ENCODE measurements around the gene PLPPR1. TPM values are rescaled to one million over a fixed set of nuclear protein-coding genes. Genes with fewer than 3 reads are reported as not detected.
"Not testable (repeated sequence)": the region's sequence is repeated elsewhere in the genome, so short reads cannot be mapped to it uniquely, and the experiment has no call there.

The PLPPR1 gene
- total and polyA plus RNA-seq, 7 experiments from 2014 or later: not detected

DNA sequence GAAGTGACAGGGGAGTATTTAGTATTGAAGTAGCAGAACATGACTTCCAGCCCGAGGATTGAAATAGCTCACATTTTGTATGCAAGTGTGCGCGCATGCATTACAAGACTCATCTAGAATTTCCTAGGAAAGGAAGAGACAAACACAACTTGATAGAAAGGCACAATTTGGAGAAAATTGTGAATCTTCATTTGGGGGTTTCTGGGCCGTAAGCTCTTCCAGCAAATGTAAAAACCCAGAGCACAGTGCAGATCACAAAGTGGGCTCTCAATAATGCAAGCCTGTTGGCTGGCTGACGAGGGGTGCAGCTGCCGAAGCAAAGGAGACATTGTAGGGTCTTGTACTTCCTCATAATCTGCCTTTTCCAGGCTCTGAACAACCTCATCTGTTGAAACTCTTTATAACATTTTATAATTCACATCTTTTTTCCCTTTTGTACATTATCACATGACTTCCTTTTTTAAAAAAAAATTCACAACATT lies 247.3 kb downstream of the PLPPR1 start:
- no peak for DNase-seq
- ChIA-PET CTCF (no interaction called here), POLR2A (no interaction called here)
- Histone ChIP-seq H3K4me3 (ENCODE audit: low read length) (no peak overlapping the region), H3K27me3 (ENCODE audit: control insufficient read depth in 2 of 2, insufficient read depth in 2 of 2, low read length in 2 of 2) (no peaks in the 10 kb centered on the region), H3K27ac (ENCODE audit: low read depth, low read length) (no peak overlapping the region), H3K4me1 (ENCODE audit: control insufficient read depth in 2 of 2, insufficient read depth in 2 of 2, low read length in 2 of 2) (no peaks in the 10 kb centered on the region), H3K36me3 (ENCODE audit: control insufficient read depth in 2 of 3, insufficient read depth in 3 of 3, low read length in 3 of 3) (peaks cover 0 to 4% (median 0%) of the 10 kb centered on the region in 3 experiments), H3K9me3 (ENCODE audit: control insufficient read depth in 2 of 3, low read length in 3 of 3) (no peaks in the 10 kb centered on the region)
- H3K9me3 Mint-ChIP-seq: peaks cover 0 to 5% (median 0%) of the 10 kb centered on the region in 11 donors
- H3K36me3 Mint-ChIP-seq: no peaks in the 10 kb centered on the region
- H3K27me3 Mint-ChIP-seq: peaks cover 0 to 51% (median 38%) of the 10 kb centered on the region in 5 donors
- no peak overlapping the region for H3K4me3 Mint-ChIP-seq
- intact Hi-C loops (cut with micrococcal nuclease): no loop called here
- ATAC-seq: no peak
- no peaks in the 10 kb centered on the region for H3K4me1 Mint-ChIP-seq
- no peak overlapping the region for H3K27ac Mint-ChIP-seq

DNA sequence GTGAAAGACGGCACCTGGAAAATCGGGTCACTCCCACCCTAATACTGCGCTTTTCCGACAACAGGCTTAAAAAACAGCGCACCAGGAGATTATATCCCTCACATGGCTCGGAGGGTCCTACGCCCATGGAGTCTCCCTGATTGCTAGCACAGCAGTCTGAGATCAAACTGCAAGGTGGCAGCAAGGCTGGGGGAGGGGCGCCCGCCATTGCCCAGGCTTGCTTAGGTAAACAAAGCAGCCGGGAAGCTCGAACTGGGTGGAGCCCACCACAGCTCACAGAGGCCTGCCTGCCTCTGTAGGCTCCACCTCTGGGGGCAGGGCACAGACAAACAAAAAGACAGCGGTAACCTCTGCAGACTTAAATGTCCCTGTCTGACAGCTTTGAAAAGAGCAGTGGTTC lies 262.5 kb downstream of the PLPPR1 start:
- DNase-seq; CTCF ChIA-PET; H3K4me3 Mint-ChIP-seq; POLR2A ChIA-PET; ATAC-seq; H3K27ac ChIP-seq (ENCODE audit: low read depth, low read length); H3K27me3 ChIP-seq (ENCODE audit: control insufficient read depth in 2 of 2, insufficient read depth in 2 of 2, low read length in 2 of 2); H3K4me3 ChIP-seq (ENCODE audit: low read length); H3K36me3 ChIP-seq (ENCODE audit: control insufficient read depth in 2 of 3, insufficient read depth in 3 of 3, low read length in 3 of 3); H3K36me3 Mint-ChIP-seq; H3K9me3 Mint-ChIP-seq; H3K9me3 ChIP-seq (ENCODE audit: control insufficient read depth in 2 of 3, low read length in 3 of 3); H3K27ac Mint-ChIP-seq; H3K4me1 Mint-ChIP-seq; H3K4me1 ChIP-seq (ENCODE audit: control insufficient read depth in 2 of 2, insufficient read depth in 2 of 2, low read length in 2 of 2); intact Hi-C loops (cut with micrococcal nuclease): not testable (repeated sequence)
- H3K27me3 Mint-ChIP-seq: peaks cover 0 to 15% (median 11%) of the 10 kb centered on the region in 5 donors

DNA sequence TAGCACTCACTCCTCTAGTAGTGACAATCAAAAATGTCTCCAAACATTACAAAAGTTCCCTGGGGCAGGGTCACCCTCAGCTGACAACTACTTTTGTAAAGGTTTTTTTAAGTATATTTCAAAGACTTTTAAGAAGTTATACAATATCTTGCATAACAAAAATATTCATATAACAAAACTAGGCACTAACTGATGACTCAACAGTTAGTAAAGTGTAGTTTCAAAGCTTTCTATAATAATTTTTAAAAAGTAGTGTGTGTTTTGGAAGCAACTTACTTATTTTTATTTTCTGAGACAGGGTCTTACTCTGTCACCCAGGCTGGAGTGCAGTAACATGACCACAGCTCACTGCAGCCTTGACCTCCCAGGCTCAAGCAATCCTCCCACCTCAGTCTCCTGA lies 271.4 kb downstream of the PLPPR1 start:
- ChIA-PET CTCF (no interaction called here), POLR2A (no interaction called here)
- Histone ChIP-seq H3K9me3 (ENCODE audit: control insufficient read depth in 2 of 3, low read length in 3 of 3) (no peaks in the 10 kb centered on the region), H3K36me3 (ENCODE audit: control insufficient read depth in 2 of 3, insufficient read depth in 3 of 3, low read length in 3 of 3) (no peaks in the 10 kb centered on the region), H3K27me3 (ENCODE audit: control insufficient read depth in 2 of 2, insufficient read depth in 2 of 2, low read length in 2 of 2) (no peaks in the 10 kb centered on the region), H3K4me1 (ENCODE audit: control insufficient read depth in 2 of 2, insufficient read depth in 2 of 2, low read length in 2 of 2) (no peaks in the 10 kb centered on the region), H3K4me3 (ENCODE audit: low read length) (no peak overlapping the region), H3K27ac (ENCODE audit: low read depth, low read length) (no peak overlapping the region)
- Mint-ChIP-seq H3K9me3 (no peaks in the 10 kb centered on the region), H3K27ac (no peak overlapping the region), H3K27me3 (peaks cover 0 to 14% (median 8%) of the 10 kb centered on the region in 5 donors), H3K4me3 (no peak overlapping the region), H3K36me3 (no peaks in the 10 kb centered on the region), H3K4me1 (no peaks in the 10 kb centered on the region)
- DNase-seq: no peak
- intact Hi-C loops (cut with micrococcal nuclease): no loop called here
- no peak for ATAC-seq

DNA sequence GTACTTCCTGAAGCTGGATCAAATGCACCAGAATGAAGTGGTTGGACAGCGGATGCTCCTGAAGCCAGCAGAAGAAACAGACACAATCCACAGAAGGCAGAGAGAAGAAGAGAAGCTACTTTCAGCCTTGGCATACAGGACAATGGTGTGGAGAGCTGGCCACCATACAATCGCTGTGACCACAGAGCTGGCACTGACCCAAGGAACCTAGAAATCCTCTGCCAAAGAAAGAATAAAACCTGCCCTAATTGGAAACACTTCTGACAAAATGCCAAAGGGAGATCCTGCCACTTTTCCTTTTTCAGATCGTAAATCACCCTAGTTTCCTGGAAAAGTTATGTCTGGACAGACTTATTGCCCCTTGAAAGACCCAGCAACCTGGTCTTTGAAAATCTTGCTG lies 278.5 kb downstream of the PLPPR1 start:
- H3K27me3 Mint-ChIP-seq: peaks cover 0 to 26% (median 19%) of the 10 kb centered on the region in 5 donors
- H3K9me3 Mint-ChIP-seq: no peaks in the 10 kb centered on the region
- H3K9me3 ChIP-seq (ENCODE audit: control insufficient read depth in 2 of 3, low read length in 3 of 3): no peaks in the 10 kb centered on the region
- no peak overlapping the region for H3K27ac ChIP-seq (ENCODE audit: low read depth, low read length)
- H3K36me3 ChIP-seq (ENCODE audit: control insufficient read depth in 2 of 3, insufficient read depth in 3 of 3, low read length in 3 of 3): no peaks in the 10 kb centered on the region
- no peaks in the 10 kb centered on the region for H3K4me1 Mint-ChIP-seq
- H3K27ac Mint-ChIP-seq: no peak overlapping the region
- no peak for ATAC-seq
- no peak overlapping the region for H3K4me3 Mint-ChIP-seq
- H3K4me3 ChIP-seq (ENCODE audit: low read length): no peak overlapping the region
- no peaks in the 10 kb centered on the region for H3K27me3 ChIP-seq (ENCODE audit: control insufficient read depth in 2 of 2, insufficient read depth in 2 of 2, low read length in 2 of 2)
- ChIA-PET POLR2A (no interaction called here), CTCF (no interaction called here)
- no peaks in the 10 kb centered on the region for H3K36me3 Mint-ChIP-seq
- H3K4me1 ChIP-seq (ENCODE audit: control insufficient read depth in 2 of 2, insufficient read depth in 2 of 2, low read length in 2 of 2): no peaks in the 10 kb centered on the region
- DNase-seq: no peak
- intact Hi-C loops (cut with micrococcal nuclease): no loop called here

DNA sequence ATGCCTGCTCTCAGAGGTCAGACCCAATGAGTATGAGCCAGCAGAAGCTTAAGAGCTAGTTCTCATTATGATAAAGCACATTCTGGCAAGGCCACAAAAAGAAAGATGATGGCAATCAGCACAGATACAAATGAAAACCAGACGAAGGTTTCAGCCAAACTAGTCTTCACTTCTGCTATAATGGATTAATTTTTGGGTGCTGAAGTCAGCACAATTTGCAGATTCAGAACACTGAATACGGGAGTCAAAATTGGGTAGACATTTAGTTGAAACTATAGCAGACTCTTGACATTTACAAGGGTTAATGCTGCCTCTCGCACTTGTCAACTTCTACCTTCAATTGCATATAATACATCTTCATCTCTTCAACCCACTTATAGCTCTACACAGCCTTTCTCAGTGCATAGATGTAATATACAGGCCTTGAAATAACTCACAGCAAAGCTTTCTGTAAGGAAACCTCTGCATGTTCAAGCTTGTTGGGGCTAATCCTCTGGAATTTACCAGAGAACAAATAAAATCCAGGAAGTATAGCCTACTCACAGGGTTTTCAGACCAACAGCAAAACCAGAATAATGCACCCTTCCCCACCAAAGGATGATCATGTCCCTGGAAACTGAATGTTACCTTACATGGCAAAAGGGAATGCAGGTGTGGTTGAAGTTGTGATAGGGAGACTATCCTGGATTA lies 279.1 kb downstream of the PLPPR1 start:
- no peak for DNase-seq
- intact Hi-C loops (cut with micrococcal nuclease): no loop called here
- H3K4me1 Mint-ChIP-seq: no peaks in the 10 kb centered on the region
- ChIA-PET POLR2A (no interaction called here), CTCF (no interaction called here)
- no peak overlapping the region for H3K4me3 ChIP-seq (ENCODE audit: low read length)
- no peak overlapping the region for H3K27ac ChIP-seq (ENCODE audit: low read depth, low read length)
- no peaks in the 10 kb centered on the region for H3K27me3 ChIP-seq (ENCODE audit: control insufficient read depth in 2 of 2, insufficient read depth in 2 of 2, low read length in 2 of 2)
- no peaks in the 10 kb centered on the region for H3K36me3 ChIP-seq (ENCODE audit: control insufficient read depth in 2 of 3, insufficient read depth in 3 of 3, low read length in 3 of 3)
- peaks cover 0 to 22% (median 19%) of the 10 kb centered on the region in 5 donors for H3K27me3 Mint-ChIP-seq
- no peak overlapping the region for H3K4me3 Mint-ChIP-seq
- no peaks in the 10 kb centered on the region for H3K9me3 Mint-ChIP-seq
- H3K9me3 ChIP-seq (ENCODE audit: control insufficient read depth in 2 of 3, low read length in 3 of 3): no peaks in the 10 kb centered on the region
- no peaks in the 10 kb centered on the region for H3K36me3 Mint-ChIP-seq
- ATAC-seq: no peak
- H3K27ac Mint-ChIP-seq: no peak overlapping the region
- H3K4me1 ChIP-seq (ENCODE audit: control insufficient read depth in 2 of 2, insufficient read depth in 2 of 2, low read length in 2 of 2): no peaks in the 10 kb centered on the region

DNA sequence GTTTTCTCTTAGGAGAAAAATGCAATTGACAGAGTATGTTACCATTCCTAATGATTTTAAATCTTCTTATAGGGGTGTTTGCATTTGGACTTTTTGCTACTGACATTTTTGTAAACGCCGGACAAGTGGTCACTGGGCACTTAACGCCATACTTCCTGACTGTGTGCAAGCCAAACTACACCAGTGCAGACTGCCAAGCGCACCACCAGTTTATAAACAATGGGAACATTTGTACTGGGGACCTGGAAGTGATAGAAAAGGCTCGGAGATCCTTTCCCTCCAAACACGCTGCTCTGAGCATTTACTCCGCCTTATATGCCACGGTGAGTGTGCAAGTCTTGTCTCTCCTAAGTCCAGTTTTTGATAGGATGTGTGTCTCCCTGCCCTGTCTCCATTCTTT lies 280.6 kb downstream of the PLPPR1 start:
- intact Hi-C loops (cut with micrococcal nuclease): no loop called here
- Mint-ChIP-seq H3K9me3 (no peaks in the 10 kb centered on the region), H3K27me3 (peaks cover 0 to 21% (median 16%) of the 10 kb centered on the region in 5 donors), H3K4me3 (no peak overlapping the region), H3K4me1 (no peaks in the 10 kb centered on the region), H3K27ac (no peak overlapping the region), H3K36me3 (no peaks in the 10 kb centered on the region)
- no peaks in the 10 kb centered on the region for H3K27me3 ChIP-seq (ENCODE audit: control insufficient read depth in 2 of 2, insufficient read depth in 2 of 2, low read length in 2 of 2)
- no peaks in the 10 kb centered on the region for H3K4me1 ChIP-seq (ENCODE audit: control insufficient read depth in 2 of 2, insufficient read depth in 2 of 2, low read length in 2 of 2)
- no peaks in the 10 kb centered on the region for H3K9me3 ChIP-seq (ENCODE audit: control insufficient read depth in 2 of 3, low read length in 3 of 3)
- POLR2A ChIA-PET: no interaction called here
- H3K27ac ChIP-seq (ENCODE audit: low read depth, low read length): no peak overlapping the region
- no peak for ATAC-seq
- DNase-seq: no peak
- H3K4me3 ChIP-seq (ENCODE audit: low read length): no peak overlapping the region
- CTCF ChIA-PET: no interaction called here
- H3K36me3 ChIP-seq (ENCODE audit: control insufficient read depth in 2 of 3, insufficient read depth in 3 of 3, low read length in 3 of 3): no peaks in the 10 kb centered on the region

DNA sequence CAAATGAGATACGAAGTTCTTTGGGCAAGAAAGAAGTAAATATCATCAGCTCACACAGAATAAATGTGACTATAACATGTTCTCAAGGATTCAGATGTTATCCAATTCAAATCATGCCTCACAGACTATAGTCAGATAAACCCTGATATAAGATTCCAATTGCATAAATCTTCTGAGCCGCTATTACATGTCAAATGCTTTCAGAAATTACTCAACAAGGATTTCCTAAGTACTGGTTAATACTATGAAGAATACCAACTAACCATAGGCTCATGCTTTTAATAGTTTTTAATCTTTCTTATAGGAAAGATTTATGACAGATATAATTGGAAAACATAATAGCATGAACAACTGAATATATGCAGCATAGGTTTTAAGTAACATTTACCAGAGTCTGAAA lies 282.7 kb downstream of the PLPPR1 start:
- H3K27ac ChIP-seq (ENCODE audit: low read depth, low read length): no peak overlapping the region
- ChIA-PET POLR2A (no interaction called here), CTCF (interaction anchor here (1.1 to 1.6 kb wide), 3 partner anchors 12 to 710 kb away, joined by 3 to 9 read pairs (median 5); no protein-coding TSS in a partner anchor)
- DNase-seq (no peak), ATAC-seq (no peak)
- Mint-ChIP-seq H3K27ac (no peak overlapping the region), H3K36me3 (no peaks in the 10 kb centered on the region), H3K27me3 (peaks cover 0 to 22% (median 10%) of the 10 kb centered on the region in 5 donors), H3K4me1 (no peaks in the 10 kb centered on the region), H3K9me3 (no peaks in the 10 kb centered on the region), H3K4me3 (no peak overlapping the region)
- H3K36me3 ChIP-seq (ENCODE audit: control insufficient read depth in 2 of 3, insufficient read depth in 3 of 3, low read length in 3 of 3): no peaks in the 10 kb centered on the region
- no peaks in the 10 kb centered on the region for H3K27me3 ChIP-seq (ENCODE audit: control insufficient read depth in 2 of 2, insufficient read depth in 2 of 2, low read length in 2 of 2)
- H3K4me1 ChIP-seq (ENCODE audit: control insufficient read depth in 2 of 2, insufficient read depth in 2 of 2, low read length in 2 of 2): no peaks in the 10 kb centered on the region
- H3K4me3 ChIP-seq (ENCODE audit: low read length): no peak overlapping the region
- H3K9me3 ChIP-seq (ENCODE audit: control insufficient read depth in 2 of 3, low read length in 3 of 3): no peaks in the 10 kb centered on the region
- intact Hi-C loops (cut with micrococcal nuclease): loop anchor here (1.0 to 5.0 kb wide), 5 partner anchors 192 to 1504 kb away; no protein-coding TSS in a partner anchor

All from naive thymus-derived CD4-positive, alpha-beta T cell (primary cell).